ENCODE data around the gene SRSF11. TPM values are rescaled to one million over a fixed set of nuclear protein-coding genes. Genes with fewer than 3 reads are reported as not detected.

Gene SRSF11
- total and polyA plus RNA-seq, 2 of the 8 experiments (the other 6 are each of a cell fraction or from before 2014, with no cell fraction given), result 183 to 260 TPM

- TF ChIP-seq TCF12 (IDR thresholded peaks at IDR 0.05; ENCODE audit: low read depth, low read length) (no peak), SRF (IDR thresholded peaks at IDR 0.05; ENCODE audit: low read depth, low read length) (no peak), SP2 (IDR thresholded peaks at IDR 0.05; ENCODE audit: low read length) (no peak), ZNF274 (IDR thresholded peaks at IDR 0.05; ENCODE audit: borderline replicate concordance, extremely low read depth, low read length) (no peak), SIX5 (IDR thresholded peaks at IDR 0.05; ENCODE audit: low read depth, low read length) (no peak)
- TF ChIP-seq, protein P1, sequence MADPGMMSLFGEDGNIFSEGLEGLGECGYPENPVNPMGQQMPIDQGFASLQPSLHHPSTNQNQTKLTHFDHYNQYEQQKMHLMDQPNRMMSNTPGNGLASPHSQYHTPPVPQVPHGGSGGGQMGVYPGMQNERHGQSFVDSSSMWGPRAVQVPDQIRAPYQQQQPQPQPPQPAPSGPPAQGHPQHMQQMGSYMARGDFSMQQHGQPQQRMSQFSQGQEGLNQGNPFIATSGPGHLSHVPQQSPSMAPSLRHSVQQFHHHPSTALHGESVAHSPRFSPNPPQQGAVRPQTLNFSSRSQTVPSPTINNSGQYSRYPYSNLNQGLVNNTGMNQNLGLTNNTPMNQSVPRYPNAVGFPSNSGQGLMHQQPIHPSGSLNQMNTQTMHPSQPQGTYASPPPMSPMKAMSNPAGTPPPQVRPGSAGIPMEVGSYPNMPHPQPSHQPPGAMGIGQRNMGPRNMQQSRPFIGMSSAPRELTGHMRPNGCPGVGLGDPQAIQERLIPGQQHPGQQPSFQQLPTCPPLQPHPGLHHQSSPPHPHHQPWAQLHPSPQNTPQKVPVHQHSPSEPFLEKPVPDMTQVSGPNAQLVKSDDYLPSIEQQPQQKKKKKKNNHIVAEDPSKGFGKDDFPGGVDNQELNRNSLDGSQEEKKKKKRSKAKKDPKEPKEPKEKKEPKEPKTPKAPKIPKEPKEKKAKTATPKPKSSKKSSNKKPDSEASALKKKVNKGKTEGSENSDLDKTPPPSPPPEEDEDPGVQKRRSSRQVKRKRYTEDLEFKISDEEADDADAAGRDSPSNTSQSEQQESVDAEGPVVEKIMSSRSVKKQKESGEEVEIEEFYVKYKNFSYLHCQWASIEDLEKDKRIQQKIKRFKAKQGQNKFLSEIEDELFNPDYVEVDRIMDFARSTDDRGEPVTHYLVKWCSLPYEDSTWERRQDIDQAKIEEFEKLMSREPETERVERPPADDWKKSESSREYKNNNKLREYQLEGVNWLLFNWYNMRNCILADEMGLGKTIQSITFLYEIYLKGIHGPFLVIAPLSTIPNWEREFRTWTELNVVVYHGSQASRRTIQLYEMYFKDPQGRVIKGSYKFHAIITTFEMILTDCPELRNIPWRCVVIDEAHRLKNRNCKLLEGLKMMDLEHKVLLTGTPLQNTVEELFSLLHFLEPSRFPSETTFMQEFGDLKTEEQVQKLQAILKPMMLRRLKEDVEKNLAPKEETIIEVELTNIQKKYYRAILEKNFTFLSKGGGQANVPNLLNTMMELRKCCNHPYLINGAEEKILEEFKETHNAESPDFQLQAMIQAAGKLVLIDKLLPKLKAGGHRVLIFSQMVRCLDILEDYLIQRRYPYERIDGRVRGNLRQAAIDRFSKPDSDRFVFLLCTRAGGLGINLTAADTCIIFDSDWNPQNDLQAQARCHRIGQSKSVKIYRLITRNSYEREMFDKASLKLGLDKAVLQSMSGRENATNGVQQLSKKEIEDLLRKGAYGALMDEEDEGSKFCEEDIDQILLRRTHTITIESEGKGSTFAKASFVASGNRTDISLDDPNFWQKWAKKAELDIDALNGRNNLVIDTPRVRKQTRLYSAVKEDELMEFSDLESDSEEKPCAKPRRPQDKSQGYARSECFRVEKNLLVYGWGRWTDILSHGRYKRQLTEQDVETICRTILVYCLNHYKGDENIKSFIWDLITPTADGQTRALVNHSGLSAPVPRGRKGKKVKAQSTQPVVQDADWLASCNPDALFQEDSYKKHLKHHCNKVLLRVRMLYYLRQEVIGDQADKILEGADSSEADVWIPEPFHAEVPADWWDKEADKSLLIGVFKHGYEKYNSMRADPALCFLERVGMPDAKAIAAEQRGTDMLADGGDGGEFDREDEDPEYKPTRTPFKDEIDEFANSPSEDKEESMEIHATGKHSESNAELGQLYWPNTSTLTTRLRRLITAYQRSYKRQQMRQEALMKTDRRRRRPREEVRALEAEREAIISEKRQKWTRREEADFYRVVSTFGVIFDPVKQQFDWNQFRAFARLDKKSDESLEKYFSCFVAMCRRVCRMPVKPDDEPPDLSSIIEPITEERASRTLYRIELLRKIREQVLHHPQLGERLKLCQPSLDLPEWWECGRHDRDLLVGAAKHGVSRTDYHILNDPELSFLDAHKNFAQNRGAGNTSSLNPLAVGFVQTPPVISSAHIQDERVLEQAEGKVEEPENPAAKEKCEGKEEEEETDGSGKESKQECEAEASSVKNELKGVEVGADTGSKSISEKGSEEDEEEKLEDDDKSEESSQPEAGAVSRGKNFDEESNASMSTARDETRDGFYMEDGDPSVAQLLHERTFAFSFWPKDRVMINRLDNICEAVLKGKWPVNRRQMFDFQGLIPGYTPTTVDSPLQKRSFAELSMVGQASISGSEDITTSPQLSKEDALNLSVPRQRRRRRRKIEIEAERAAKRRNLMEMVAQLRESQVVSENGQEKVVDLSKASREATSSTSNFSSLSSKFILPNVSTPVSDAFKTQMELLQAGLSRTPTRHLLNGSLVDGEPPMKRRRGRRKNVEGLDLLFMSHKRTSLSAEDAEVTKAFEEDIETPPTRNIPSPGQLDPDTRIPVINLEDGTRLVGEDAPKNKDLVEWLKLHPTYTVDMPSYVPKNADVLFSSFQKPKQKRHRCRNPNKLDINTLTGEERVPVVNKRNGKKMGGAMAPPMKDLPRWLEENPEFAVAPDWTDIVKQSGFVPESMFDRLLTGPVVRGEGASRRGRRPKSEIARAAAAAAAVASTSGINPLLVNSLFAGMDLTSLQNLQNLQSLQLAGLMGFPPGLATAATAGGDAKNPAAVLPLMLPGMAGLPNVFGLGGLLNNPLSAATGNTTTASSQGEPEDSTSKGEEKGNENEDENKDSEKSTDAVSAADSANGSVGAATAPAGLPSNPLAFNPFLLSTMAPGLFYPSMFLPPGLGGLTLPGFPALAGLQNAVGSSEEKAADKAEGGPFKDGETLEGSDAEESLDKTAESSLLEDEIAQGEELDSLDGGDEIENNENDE (IDR thresholded peaks at IDR 0.05; ENCODE audit: insufficient replicate concordance, low read length), result no peak
Measured at GRCh38 chr1:70277875-70278274, 56.7 kb downstream of the SRSF11 start (continued).
